GM19193 (cell line): ENCODE data around the gene PIGB.

Experiments used
- POLR2A ChIP-seq: IDR thresholded peaks from 4 replicates; pipeline ENCODE4 v1.6.1; 2011; ENCODE audit not compliant: insufficient read depth, insufficient read length; ENCODE audit errors: extremely low read depth

Gene PIGB

DNA sequence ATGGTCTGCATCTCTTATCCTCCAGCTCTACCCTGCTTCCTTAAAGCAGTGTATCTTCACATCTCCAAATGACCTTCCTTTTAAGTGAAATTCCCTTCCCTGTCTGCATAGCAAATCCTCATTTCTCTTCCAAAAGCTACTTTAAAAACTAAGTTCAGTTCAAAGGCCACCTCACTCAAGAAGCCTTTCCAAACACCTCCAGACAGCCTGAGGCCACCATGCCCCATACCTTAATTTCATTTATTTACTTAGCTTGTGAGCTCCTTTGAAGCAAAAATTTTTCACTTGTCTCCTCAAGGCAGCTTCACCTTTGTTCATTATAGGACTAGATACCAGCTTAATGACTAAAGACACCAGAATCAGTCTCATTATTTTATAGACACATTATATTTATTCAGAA, 39.4 kb downstream of the PIGB start:
- no peak for TF ChIP-seq POLR2A

DNA sequence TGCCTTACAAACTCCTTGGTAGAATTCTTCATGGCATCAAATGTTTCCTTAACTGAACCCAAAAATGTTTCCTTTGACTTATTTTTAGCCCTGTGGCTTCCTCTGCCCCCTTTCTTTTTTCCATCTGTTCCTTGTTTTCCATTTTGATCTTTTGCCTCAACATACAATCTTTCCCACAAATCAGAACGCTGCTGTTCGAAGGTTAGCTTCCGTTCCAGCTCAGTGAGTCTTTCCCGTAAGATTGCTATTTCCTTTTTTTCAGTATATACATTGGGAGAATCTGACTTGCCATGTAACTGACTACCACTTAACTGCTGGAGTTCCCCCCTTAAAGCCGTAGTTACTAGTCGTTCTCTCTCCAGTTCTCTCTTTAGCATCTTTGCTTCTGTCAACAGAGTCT, 41.2 kb downstream of the PIGB start:
- TF ChIP-seq POLR2A: no peak

DNA sequence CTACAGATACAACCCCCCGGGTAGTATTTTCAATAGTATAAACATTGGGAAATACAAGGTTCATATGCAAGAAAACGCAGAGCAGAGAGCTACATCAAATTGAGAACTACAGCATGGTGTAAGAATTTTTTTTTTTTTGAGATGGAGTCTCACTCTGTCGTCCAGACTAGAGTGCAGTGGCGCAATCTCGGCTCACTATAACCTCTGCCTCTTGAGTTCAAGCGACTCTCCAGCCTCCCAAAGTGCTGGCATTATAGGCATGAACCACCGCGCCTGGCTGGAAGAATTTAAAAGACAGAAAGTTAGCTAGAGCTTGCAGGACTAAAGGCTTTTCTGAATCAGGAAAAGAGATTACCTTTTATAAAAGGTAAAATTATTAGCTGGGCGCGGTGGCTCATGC, 42.0 kb downstream of the PIGB start:
- TF ChIP-seq POLR2A: no peak

DNA sequence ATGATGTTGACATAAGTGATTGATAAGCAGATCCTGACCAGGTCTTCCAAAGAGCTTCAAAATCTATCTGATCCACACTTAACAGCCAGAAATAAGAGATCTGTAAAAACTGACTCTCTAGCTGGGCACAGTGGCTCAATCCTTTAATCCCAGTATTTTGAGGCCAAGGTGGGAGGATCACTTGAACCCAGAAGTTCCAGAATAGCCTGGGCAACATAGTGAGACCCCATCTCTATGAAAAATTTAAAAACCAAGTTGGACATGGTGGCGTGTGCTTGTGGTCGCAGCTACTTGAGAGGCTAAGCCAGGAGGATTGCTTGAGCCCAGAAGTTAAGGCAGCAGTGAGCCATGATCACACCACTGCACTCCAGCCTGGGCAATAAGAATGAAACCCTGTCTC, 43.6 kb downstream of the PIGB start:
- TF ChIP-seq POLR2A: no peak

DNA sequence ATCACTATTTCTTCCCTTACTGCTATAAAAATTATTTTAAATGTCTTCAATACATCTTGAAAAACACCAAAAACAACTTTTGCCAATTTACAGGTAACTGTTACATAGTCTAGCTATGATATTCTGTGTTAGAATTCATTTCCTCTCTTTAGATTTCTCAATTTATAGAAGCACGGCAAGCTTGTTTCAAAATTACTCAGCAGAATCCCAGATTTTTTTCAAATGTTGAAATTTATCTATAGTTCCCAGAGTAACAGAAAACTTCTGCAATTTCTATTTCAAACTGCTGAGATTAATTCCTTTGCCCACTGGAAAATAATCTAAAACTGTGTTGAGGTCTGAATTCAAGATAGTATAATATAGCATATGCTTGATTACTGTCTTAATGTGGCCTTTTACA, 48.0 kb downstream of the PIGB start:
- TF ChIP-seq POLR2A: no peak

DNA sequence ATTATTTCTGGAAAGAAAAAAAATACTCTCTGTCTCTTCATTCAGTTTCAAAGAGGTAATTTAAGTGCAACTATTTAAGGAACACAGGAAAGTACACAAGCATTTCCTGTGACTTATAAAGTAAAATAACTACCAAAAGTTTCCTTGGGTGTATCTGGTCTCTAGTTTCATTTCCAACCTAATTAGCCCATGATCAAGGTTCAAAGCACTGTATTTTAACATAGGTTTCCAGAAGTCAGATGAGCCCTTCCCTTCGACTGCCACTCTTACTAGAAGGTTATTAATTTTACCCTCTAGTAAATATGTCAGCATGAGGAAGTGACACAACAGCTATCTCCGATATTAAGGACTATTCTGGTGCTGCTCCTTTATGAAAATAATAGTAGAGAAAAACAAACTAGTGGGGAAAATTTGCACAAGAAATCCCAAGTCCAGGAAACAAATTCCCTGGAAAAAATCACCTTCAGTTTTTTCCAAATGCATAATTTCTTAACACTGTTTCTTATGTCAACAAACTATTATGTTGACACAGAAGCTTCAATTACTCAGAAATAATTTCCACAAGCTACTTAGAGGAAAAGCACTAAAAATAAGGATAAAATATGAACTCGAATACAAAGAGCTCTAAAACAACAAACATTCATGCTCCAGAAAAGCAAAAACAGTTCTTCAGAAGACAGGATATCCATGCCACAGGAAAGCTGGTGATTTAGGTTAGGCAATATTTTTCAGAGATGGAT, 53.8 kb downstream of the PIGB start:
- no peak for TF ChIP-seq POLR2A

DNA sequence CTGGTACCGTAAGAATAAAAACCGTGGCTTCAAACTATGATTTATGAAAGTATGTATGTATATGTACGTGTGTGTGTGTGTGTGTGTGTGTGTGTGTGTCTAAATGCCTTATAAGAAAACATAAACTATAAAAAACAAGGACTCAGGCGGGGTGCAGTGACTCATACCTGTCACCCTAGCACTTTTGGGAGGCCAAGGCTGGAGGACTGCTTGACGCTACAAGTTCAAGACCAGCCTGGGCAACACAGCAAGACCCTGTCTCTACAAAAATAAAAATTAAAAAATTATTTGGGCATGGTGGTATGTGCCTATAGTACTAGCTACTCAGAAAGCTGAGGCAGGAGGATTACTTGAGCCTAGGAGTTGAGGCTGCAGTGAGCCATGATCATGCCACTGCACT, 60.1 kb downstream of the PIGB start:
- TF ChIP-seq POLR2A: no peak

DNA sequence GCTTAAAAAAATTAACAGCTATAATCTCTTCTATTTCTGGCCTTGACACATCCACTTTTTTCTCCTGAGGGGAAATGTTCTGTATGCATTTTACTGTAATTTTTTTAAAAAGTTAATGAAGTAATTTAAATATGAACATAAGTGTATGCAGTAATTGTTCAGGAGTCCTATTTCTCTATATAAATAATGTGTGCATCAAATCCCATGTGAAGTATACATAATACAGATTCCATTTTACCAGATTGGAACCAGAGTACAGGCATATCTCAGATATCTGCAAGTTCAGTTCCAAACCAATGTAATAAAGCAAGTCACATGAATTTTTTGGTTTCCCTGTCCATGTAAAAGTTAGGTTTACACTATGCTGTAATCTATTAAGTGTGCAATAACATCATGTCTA, 62.6 kb downstream of the PIGB start:
- TF ChIP-seq POLR2A: no peak

DNA sequence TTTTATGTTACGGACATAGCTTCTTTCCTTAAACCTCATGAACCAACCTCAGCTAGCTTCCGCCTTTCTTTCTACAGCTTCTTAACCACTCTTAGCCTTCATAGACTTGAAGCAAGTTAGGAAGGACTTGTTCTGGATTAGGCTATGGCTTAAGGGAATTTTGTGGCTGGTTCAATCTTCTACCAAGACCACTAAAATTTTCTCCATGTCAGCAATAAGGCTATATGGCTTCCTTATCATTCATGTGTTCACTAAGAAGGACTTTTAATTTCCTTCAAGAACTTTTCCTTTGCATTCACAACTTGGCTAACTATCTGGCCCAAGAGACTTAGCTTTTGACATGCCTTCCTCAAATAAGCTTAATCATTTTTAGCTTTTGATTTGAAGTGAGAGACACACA, 64.7 kb downstream of the PIGB start:
- TF ChIP-seq POLR2A: no peak

DNA sequence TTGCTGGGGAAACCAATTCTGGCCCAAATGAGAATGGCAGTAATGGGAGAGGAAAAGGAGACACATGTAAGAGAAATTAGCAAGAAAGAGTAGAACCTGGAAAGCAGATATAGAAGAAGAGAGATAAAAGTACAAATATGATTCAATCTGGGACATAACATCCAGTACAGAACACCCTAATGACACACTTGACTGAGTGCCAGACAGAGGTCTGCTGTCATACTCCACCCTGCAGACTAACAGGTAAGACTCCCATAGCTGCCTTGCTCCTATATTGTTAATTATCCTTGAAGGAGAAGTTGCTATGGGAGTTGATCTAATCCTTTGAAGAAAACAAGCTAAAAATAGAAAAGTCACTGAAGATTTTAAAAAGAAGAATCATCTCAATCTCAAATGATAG, 68.0 kb downstream of the PIGB start:
- no peak for TF ChIP-seq POLR2A

DNA sequence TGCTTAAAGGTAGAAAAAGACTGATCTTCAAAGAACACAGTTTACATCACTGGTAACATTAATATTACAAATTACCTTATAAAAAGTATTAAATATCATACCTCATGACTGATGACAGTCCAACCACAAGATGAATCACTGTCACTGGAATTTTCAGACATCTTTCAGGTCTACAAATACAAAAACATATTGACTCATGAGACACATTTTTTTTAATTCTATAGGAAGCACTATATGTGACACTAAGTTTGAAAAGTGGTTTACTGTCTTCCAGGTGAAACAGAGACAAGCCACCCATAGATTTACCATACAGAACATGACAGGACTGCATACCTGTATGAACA, 70.2 kb downstream of the PIGB start:
- no peak for TF ChIP-seq POLR2A

DNA sequence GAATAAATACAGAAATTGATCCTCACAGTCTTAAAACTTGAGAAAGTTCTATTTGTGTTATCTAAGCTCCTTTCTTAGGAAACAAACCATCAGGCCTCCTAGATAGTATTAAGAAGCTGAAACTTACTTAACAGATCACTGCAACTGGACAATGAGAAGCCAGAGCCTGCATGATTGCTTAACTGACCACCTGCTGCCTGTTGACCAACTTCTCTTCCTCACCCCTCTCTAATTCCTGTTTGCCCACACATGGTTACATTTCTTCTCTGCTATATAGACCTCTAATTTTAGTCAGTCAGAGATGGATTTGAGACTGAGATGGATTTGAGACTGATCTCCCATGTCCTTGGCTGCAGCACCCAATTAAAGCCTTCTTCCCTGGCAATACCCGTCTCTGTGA, 75.7 kb downstream of the PIGB start:
- TF ChIP-seq POLR2A: no peak

DNA sequence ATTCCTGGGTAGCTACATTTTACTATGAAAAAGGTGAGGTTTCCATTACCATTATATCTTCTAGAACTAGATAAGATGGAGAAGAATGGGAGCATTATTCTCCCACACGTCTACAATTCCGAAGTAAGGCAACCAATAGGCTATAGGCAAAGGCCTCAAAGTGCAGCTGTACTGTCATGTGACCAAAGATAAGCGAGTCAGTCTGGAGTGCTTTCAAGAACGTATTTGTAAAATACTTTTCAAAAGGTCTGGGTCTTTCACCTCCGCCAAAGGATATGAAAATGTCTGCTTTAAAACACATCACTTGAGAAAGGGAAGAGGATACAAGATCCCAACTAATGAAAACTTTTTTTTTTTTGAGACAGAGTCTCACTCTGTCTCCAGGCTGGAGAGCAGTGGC, 79.2 kb downstream of the PIGB start:
- no peak for TF ChIP-seq POLR2A

DNA sequence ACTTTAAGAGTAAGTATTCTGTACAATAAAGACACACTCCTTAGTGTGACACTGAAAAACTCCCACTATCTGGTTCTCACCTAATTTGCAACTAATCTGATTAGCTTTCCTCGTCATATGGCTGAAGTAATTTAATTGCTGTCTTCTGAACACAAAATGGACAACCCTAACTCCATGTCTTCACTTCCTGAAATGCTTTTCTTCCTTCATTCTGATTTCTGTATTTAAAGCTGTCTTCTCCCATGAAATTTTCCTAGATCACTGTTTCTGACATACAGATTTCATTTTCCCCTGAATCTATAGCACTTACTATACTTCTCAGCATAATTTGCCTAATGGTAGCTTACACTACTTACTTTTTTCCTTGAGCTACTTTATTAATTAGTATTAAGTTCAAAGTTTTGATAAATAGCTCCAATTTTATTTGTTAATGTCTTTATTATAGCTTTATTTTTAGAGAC, 82.8 kb downstream of the PIGB start:
- no peak for TF ChIP-seq POLR2A

DNA sequence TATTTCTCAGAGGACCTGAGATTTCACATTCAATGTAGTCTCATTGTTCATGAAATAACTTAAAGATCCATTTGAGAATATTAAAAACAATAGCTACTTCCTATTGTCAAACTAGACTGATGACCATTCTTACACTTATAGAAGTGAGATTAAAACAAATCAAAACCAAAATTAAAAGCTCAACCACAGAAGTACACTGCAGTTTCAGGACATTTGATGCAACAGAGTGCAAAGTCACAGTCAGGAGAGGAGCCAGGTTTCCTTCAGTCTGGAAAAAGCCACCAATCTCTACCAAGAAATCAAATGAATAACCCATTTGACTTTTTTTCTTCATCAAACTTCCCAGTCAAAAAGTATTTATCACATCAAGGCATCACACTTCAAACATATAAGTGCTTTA, 83.7 kb downstream of the PIGB start:
- TF ChIP-seq POLR2A: no peak

DNA sequence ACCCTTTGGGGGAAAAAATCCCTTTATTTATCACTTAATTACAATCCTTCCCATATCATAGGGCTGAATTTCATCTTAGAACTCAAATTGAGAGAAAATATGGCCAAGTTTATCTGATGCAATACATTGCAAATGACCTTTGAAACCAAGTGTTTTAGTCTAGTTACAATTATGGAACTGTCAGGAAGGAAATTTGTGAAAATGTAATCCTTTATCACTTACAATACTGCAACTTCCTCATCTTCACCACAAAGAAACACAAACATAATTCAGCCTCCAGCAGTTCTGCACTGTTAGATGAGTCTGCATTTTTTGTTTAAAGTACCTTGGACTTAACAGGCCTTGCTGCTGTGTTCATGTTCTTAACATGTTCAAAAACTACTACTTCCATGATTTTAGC, 84.5 kb downstream of the PIGB start:
- no peak for TF ChIP-seq POLR2A
